ENCODE data around the gene RRAGA. TPM values are rescaled to one million over a fixed set of nuclear protein-coding genes. Genes with fewer than 3 reads are reported as not detected.

The RRAGA gene, protein sequence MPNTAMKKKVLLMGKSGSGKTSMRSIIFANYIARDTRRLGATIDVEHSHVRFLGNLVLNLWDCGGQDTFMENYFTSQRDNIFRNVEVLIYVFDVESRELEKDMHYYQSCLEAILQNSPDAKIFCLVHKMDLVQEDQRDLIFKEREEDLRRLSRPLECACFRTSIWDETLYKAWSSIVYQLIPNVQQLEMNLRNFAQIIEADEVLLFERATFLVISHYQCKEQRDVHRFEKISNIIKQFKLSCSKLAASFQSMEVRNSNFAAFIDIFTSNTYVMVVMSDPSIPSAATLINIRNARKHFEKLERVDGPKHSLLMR
- 10 to 100 TPM; 49.8 to 80.5 (median 54.6) TPM for total RNA-seq

- TF ChIP-seq, protein P1, sequence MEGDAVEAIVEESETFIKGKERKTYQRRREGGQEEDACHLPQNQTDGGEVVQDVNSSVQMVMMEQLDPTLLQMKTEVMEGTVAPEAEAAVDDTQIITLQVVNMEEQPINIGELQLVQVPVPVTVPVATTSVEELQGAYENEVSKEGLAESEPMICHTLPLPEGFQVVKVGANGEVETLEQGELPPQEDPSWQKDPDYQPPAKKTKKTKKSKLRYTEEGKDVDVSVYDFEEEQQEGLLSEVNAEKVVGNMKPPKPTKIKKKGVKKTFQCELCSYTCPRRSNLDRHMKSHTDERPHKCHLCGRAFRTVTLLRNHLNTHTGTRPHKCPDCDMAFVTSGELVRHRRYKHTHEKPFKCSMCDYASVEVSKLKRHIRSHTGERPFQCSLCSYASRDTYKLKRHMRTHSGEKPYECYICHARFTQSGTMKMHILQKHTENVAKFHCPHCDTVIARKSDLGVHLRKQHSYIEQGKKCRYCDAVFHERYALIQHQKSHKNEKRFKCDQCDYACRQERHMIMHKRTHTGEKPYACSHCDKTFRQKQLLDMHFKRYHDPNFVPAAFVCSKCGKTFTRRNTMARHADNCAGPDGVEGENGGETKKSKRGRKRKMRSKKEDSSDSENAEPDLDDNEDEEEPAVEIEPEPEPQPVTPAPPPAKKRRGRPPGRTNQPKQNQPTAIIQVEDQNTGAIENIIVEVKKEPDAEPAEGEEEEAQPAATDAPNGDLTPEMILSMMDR (IDR thresholded peaks at IDR 0.05; ENCODE audit: low read depth), result no peak
Measured at GRCh38 chr9:19048966-19049916, at the start of gene RRAGA. TSS of gene RRAGA (plus strand) at chr9:19049427. CDS start at chr9:19049660, 233 bp downstream.

GRCh38 chr9:19000133-19000532 lies 49.1 kb upstream of the RRAGA start:
- TF ChIP-seq, protein P1 (IDR thresholded peaks at IDR 0.05; ENCODE audit: low read depth), result no peak

DNA sequence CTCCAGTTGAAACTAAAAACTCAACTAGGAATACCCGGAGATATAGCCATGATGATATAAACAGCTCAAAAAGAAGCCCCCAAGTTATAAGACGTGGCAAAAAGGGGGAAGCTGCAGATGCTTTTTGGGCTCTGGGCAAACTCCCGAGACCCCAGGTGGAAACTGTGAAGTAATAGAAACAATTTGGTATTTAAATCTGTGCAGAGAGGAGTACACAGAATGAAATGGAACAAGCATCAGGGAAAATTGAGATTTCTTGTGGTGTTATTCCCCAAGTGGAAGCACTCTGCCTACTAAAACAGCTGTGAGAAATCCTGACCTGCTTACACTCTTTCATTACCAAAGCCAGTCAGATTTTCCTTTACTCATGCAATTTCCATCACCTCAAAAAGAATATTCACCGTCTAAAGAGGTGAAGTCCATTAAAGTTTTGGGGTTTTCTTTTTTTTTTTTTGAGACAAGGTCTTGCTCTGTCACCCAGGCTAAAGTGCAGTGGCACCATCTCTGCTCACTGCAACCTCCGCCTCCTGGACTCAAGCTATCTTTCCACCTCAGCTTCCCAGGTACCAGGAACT lies 39.7 kb upstream of the RRAGA start:
- TF ChIP-seq, protein P1 (IDR thresholded peaks at IDR 0.05; ENCODE audit: low read depth), result no peak

DNA sequence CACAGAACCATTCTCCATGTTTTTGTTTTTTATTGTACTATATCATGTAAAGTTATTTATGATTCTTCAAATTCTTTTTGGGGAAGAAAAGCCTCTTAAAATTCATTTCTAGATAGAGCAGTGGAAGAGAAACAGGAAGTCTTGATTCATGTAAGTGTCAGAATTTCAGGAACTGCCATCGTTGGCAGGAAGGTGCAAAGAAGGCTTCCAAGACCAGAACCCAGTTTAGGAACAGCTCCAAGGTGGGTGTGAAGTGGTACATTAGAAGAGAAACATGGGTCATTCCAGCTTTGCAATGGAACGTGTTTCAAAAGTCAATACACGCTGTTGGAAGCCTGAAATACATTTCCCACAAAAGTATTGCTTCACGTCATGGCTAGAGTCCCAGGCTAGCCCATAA lies 31.0 kb upstream of the RRAGA start:
- TF ChIP-seq, protein P1 (IDR thresholded peaks at IDR 0.05; ENCODE audit: low read depth), result no peak

- TF ChIP-seq, protein P1 (IDR thresholded peaks at IDR 0.05; ENCODE audit: low read depth), result no peak
Measured at GRCh38 chr9:19020886-19021455, 28.3 kb upstream of the RRAGA start.

DNA sequence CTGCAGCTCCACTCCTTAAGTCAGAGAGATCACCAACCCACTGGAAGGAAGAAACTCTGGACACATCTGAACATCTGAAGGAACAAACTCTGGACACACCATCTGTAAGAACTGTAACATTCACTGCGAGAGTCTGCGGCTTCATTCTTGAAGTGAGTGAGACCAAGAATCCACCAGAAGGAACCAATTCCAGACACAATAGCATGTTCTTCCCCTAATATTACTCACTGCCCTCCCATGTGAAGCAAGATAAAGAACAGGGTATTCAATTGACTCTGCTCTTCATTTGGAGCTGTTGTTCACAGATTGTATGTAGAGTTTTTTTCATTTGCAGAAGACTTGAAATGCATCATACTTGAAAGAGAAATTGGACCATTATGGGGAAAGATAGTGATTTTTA lies 27.0 kb upstream of the RRAGA start:
- TF ChIP-seq, protein P1 (IDR thresholded peaks at IDR 0.05; ENCODE audit: low read depth), result no peak

Data from subcutaneous adipose tissue (tissue), 4 donors.